GM12872 (cell line): ENCODE results near the gene KIAA1671.
A peak's percentile ranks its signal among the peaks of the same experiment; 100 is the strongest.

Experiments used
- TF ChIP-seq, protein P1 (sequence below): IDR thresholded peaks from 3 replicates; pipeline ENCODE4 v1.5.1; 2011; ENCODE audit warnings: low read depth, mild to moderate bottlenecking, low read length, moderate library complexity; ENCODE audit not compliant: insufficient read depth

The KIAA1671 gene

DNA sequence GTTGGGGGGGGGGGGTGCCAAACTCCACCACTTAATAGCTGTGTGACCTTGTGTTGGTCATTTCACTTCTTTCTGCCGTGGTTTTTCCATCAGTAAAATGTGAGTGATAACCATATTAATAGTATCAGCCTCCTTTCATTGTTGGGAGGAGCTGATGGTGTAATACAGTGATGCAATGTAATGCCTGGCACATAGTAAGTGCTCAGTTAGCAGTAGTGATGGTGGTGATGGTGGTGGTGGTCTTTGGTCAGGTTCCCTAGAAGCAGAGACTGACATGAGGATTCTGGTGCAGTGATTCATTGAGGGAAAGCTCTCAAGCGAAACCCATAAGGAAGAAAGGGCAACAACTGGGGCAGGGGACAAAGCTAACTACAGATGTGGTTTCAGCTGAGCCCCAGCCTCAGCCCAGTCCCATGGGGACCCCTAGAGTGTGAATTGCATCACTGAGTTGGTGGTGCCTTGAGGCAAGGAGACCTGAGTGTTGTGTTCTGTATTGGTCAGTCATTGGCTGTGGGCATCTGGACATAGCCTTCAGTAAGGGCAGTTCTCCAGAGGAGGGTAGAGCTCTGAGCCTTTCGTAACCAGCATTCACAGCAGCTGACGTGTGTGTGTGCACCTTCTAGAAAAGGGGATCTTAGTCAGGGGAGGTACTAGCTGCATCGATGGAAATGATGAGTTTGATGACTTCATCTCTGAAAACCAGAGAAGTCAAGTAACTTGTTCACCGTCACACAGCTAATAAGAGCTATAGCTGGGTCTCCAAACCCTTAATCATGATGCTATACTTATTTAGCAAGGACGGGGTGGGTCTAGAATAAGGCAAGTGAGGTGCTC, 153.5 kb downstream of the KIAA1671 start:
- TF ChIP-seq, protein P1, sequence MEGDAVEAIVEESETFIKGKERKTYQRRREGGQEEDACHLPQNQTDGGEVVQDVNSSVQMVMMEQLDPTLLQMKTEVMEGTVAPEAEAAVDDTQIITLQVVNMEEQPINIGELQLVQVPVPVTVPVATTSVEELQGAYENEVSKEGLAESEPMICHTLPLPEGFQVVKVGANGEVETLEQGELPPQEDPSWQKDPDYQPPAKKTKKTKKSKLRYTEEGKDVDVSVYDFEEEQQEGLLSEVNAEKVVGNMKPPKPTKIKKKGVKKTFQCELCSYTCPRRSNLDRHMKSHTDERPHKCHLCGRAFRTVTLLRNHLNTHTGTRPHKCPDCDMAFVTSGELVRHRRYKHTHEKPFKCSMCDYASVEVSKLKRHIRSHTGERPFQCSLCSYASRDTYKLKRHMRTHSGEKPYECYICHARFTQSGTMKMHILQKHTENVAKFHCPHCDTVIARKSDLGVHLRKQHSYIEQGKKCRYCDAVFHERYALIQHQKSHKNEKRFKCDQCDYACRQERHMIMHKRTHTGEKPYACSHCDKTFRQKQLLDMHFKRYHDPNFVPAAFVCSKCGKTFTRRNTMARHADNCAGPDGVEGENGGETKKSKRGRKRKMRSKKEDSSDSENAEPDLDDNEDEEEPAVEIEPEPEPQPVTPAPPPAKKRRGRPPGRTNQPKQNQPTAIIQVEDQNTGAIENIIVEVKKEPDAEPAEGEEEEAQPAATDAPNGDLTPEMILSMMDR: no peak

DNA sequence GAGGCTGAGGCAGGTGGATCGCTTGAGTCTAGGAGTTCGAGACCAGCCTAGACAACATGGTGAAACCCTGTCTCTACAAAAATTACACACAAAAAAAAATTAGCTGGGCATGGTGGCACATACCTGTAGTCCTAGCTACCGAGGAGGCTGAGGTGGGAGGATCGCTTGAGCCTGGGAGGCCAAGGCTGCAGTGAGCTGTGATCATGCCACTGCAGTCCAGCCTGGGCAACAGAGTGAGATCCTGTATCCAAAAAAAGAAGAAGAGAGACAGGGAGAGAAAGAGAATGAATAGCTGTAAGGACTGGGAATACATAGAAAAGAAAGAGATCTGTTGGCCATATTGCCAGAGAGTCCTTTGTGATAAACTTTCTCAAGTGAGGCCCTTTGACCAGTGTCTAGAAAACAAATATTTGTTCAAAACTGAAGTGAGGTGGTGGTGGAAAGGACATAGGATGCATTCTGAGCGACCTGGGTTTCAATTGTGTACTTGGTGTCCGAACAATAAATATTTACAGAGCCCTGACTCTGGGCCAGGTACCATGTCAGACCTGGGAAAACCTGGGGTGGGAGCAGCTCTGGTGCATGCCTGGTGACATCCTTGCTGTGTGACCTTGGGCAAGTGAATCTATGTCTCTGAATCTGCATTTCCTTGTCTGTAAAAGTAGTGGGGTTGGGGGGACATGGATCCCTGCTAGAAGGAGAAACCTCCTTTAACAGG, 157.5 kb downstream of the KIAA1671 start:
- TF ChIP-seq, protein P1: no peak

DNA sequence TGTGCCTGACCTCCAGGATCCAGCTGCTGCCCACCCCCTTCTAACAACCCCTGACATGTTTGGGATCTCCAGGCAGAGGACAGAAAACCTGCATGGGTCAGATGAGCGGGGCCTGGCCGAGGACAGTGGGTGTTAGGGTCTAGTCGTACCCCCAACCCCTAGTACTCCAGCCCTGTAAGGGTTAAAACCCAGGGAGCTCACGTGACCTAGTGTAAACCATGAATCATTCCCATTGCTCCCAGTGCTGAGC, 158.0 kb downstream of the KIAA1671 start:
- TF ChIP-seq, protein P1: no peak

DNA sequence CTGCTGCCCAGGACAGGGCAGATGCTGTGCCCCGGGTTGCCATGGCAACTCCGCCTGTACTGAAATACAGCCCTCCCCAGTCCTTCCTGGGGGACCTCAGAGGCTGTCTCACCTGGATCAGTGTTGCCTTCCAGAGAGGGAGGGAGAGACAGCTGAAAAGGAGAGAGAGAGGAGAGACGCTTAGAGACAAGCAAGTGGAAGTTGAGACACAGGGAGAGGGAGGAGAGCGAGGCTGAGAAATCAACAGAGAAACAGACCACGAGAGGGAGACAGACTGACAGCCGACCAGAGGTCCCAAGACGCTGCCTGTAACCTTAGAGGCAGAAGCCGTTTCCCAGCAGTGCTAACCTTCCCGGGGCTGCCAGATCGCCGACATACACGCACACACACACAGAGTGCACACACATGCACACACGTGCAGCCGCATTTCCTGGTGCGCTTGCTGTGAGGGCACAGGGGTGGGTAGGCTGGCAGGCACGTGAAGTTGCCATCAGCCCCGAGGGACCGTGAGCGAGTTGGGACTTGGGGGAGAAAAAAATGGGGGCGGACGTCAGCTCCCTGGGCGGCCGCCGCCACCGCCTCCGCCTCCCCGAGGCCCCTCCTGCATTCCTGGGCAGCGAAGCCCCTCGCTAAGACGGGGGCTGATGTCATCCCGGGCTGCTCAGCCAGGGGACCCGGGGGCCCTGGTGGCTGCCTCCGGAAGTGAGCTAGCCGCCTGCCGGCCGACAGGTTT, 158.5 kb downstream of the KIAA1671 start:
- TF ChIP-seq, protein P1: peak; percentile 76

DNA sequence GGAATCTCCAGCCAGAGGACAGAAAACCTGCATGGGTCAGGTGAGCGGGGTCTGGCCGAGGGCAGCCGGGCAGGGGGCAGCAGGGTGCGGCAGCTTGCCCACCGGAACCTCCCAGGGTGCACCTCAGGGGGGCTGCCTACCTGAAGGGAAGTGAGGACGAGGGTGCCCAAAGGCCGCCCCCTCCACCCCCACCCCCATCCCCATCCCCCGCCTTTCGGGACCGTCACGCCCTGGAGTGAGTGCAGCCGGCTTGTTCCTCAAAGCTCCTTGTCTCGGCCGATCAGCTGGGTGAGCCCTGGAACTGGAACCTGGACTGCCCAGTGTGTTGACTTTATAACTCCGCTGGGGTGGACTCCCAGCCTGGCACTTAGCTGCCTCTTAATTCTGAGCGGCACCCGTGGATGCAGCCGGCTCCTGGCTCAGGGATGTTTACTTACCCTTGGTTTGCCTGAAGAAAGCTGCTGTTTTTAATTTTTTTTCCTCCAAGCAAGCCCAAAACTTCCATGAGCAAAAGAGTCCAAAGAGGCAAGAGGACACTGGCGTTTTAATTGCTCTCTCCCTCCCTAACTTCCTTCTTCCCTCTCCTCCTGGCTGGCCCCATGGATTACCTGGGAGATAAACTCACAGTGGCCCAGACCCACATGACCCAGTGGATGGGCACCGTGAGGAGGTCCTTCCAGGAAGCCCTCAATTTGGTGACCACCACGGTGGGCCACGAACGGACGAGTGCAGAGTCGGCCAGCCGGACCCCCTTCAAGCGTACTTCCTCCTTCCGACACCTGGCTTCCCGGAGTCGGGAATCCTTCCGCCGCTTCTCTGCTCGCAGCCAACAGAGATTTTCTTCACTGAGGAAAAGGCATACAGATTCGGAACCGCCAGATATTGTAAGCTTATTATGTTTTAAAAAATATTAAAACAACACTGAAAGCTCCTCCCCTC, 159.3 kb downstream of the KIAA1671 start:
- TF ChIP-seq, protein P1: no peak

DNA sequence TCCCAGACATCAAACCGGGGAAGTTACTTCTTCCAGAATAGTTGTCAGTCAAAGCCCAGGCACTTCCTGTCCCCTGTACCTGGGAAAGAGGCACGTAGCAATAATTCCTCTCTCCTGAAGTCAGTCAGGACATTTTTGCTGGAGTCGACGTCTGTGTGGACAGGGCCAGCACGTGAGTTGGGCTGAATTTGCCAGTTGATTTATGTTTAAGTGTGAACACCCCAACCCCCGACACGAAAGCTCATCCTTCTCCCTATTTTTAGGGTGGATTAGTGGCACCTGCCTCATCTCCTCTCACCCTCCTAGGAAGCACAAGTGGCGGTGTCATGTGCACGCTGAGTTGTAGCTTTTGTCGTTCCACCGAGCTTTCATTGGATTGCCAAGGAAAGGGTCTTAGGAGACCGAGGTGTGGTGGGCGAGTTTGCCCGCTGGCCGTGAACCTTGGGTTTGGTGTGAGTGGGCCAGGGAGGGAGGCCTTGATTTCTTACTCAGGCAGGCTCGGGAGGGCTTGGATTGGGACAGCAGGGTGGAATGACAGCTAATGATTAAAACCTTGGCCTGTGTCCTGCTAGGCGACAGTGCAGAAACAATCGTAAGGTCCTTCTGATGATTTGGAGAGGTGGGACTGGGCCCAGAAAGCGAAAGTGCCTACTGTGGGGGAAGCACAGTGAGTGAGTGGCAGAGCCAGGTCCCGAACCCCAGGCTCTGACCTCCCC, 160.2 kb downstream of the KIAA1671 start:
- TF ChIP-seq, protein P1: no peak
